Mucosa of descending colon (tissue), 3 donors: ENCODE data around the gene RPL35. TPM values are rescaled to one million over a fixed set of nuclear protein-coding genes. Genes with fewer than 3 reads are reported as not detected.

Experiments
- ATAC-seq: fragments of 200-7000 bp; cut with Tn5 transposase; one replicate; pipeline ENCODE4 v1.9.1; 2020; ENCODE audit warnings: mild to moderate bottlenecking, moderate library complexity
- DNase-seq, 3 donors: peaks; one replicate each; pipeline ENCODE4 v3.0.0-alpha.2; 2020
- H3K36me3 ChIP-seq: fragments of 200-600 bp; one replicate; pipeline ENCODE4 v1.8.0; 2021; ENCODE audit warnings: low read depth, mild to moderate bottlenecking
- H3K4me1 ChIP-seq: fragments of 200-600 bp; one replicate; pipeline ENCODE4 v1.8.0; 2021; ENCODE audit warnings: low read depth, mild to moderate bottlenecking
- H3K4me3 ChIP-seq: fragments of 200-600 bp; one replicate; pipeline ENCODE4 v1.8.0; 2021; ENCODE audit warnings: mild to moderate bottlenecking
- H3K9me3 ChIP-seq: fragments of 200-600 bp; one replicate; pipeline ENCODE4 v1.8.0; 2021; ENCODE audit warnings: mild to moderate bottlenecking
- CTCF ChIP-seq: fragments of 200-600 bp; IDR thresholded peaks from one replicate; pipeline ENCODE4 v1.8.0; 2022; ENCODE audit warnings: antibody characterized with exemption, mild to moderate bottlenecking
- intact Hi-C, 2 donors: fragments of 100-400 bp; cut with DNase I in 1 of 2; cut with micrococcal nuclease in 1 of 2; formaldehyde crosslinking; loops; one replicate each; pipeline versions ENCODE4 v1.11.0 to v1.11.1; 2022; cut with DNase I, micrococcal nuclease
- total RNA-seq, 3 donors: library from RNA; stranded (reverse); fragmentation: NEBNext Ultra II Directional in 2 of 3; extraction: Animal tissue kit (Norgen Biotek cat#: 25700) in 2 of 3; gene quantifications; one replicate each; pipeline versions ENCODE4 v1.2.1 to v1.2.4, GENCODE V29; 2021 to 2023
- donor health status: DM: no; HTN: no; CAD: no; lungs with moderate emphysema.
- donor health status: DM: no; HTN: no; CAD: no.
- donor health status: DM: no; HTN: yes; CAD: no.

Gene RPL35
- total RNA-seq, 3 donors from 2014 or later, result 676 to 897 (median 838) TPM

- Histone ChIP-seq H3K36me3 (peaks cover 6% of the 10 kb centered on the region), H3K9me3 (no peaks in the 10 kb centered on the region), H3K4me3 (no peak overlapping the region), H3K4me1 (no peaks in the 10 kb centered on the region)
- intact Hi-C loops, result no loop called here
- TF ChIP-seq CTCF, result no peak
- ATAC-seq (no peak), DNase-seq (no peak)
Observed at GRCh38 chr9:124886866-124887492, 25.2 kb upstream of the RPL35 start.

GRCh38 chr9:124886461-124886860 is 24.7 kb upstream of the RPL35 start:
- Histone ChIP-seq H3K4me3 (no peak overlapping the region), H3K9me3 (no peaks in the 10 kb centered on the region), H3K4me1 (no peaks in the 10 kb centered on the region), H3K36me3 (peaks cover 6% of the 10 kb centered on the region)
- DNase-seq, result no peak
- intact Hi-C loops, result no loop called here
- TF ChIP-seq CTCF, result no peak
- ATAC-seq, result no peak

- Histone ChIP-seq H3K4me3 (no peak overlapping the region), H3K9me3 (no peaks in the 10 kb centered on the region), H3K36me3 (peaks cover 10% of the 10 kb centered on the region), H3K4me1 (no peaks in the 10 kb centered on the region)
- ATAC-seq, result no peak
- DNase-seq, result no peak
- intact Hi-C loops, result no loop called here
- no peak for TF ChIP-seq CTCF
Observed at GRCh38 chr9:124885551-124885950, 23.8 kb upstream of the RPL35 start.

GRCh38 chr9:124884376-124884775 is 22.6 kb upstream of the RPL35 start:
- no peak for DNase-seq
- ATAC-seq, result no peak
- TF ChIP-seq CTCF, result no peak
- intact Hi-C loops, result no loop called here
- Histone ChIP-seq H3K4me3 (no peak overlapping the region), H3K36me3 (peaks cover 11% of the 10 kb centered on the region), H3K4me1 (no peaks in the 10 kb centered on the region), H3K9me3 (no peaks in the 10 kb centered on the region)

- no peak for TF ChIP-seq CTCF
- Histone ChIP-seq H3K4me1 (no peaks in the 10 kb centered on the region), H3K9me3 (no peaks in the 10 kb centered on the region), H3K4me3 (no peak overlapping the region), H3K36me3 (peaks cover 8% of the 10 kb centered on the region)
- DNase-seq (no peak), ATAC-seq (no peak)
- intact Hi-C loops, result no loop called here
Observed at GRCh38 chr9:124882231-124882630, 20.5 kb upstream of the RPL35 start.
